GM12872 (cell line): Measurements from ENCODE around the gene TIMM17A.

Experiments
- CTCF ChIP-seq: IDR thresholded peaks from 3 replicates; pipeline ENCODE4 v1.5.1; 2011; ENCODE audit warnings: low read depth, mild to moderate bottlenecking, low read length, moderate library complexity; ENCODE audit not compliant: insufficient read depth

Gene TIMM17A

GRCh38 chr1:202018468-202019234, 63.3 kb downstream of the TIMM17A start:
- TF ChIP-seq CTCF: no peak
